Right lung (tissue), 5 donors: ENCODE measurements around the gene SIPA1. TPM values are rescaled to one million over a fixed set of nuclear protein-coding genes. Genes with fewer than 3 reads are reported as not detected.

Experiments
- DNase-seq, 2 donors: peaks; one replicate each; pipeline ENCODE4 v3.0.0-alpha.2; 2013
- polyA plus RNA-seq, 5 donors: library from polyadenylated mRNA; unstranded; fragments of 120-200 nt; gene quantifications; one replicate each; pipeline versions ENCODE4 v1.2.1 to v1.2.3, GENCODE V29; 2013; ENCODE audit warnings: inconsistent platforms in 1 of 5, low replicate concordance in 1 of 5; ENCODE audit not compliant: insufficient read length in 5 of 5, insufficient read depth in 1 of 5

Gene SIPA1
- polyA plus RNA-seq, 5 donors: 32.6 to 55.0 (median 40.6) TPM

GRCh38 chr11:65607614-65608426 is 30.1 kb upstream of the SIPA1 start:
- no peak for DNase-seq

- DNase-seq: no peak
These were observed 28.7 kb upstream of the SIPA1 start for GRCh38 chr11:65609229-65609628.

GRCh38 chr11:65609665-65610064 is 28.2 kb upstream of the SIPA1 start:
- DNase-seq: no peak

- DNase-seq: no peak
These were observed 27.5 kb upstream of the SIPA1 start for GRCh38 chr11:65610404-65610803.

GRCh38 chr11:65611028-65611757 is 26.7 kb upstream of the SIPA1 start:
- no peak for DNase-seq

GRCh38 chr11:65611758-65612603 is 25.9 kb upstream of the SIPA1 start:
- no peak for DNase-seq

GRCh38 chr11:65612691-65613090 is 25.2 kb upstream of the SIPA1 start:
- no peak for DNase-seq

- DNase-seq: no peak
These were observed 24.6 kb upstream of the SIPA1 start for GRCh38 chr11:65613091-65613928.

GRCh38 chr11:65615229-65615949 is 22.5 kb upstream of the SIPA1 start, which contains the start of gene PCNX3:
PCNX3 (plus strand) TSS chr11:65615776; CDS start chr11:65616312, 536 bp downstream.
- DNase-seq: peak; percentile 100

GRCh38 chr11:65615950-65616574 is 21.8 kb upstream of the SIPA1 start:
- DNase-seq: no peak

GRCh38 chr11:65616575-65617001 is 21.3 kb upstream of the SIPA1 start:
- no peak for DNase-seq

- no peak for DNase-seq
These were observed 20.6 kb upstream of the SIPA1 start for GRCh38 chr11:65617136-65617850.

GRCh38 chr11:65617990-65618751 is 19.7 kb upstream of the SIPA1 start:
- DNase-seq: no peak

GRCh38 chr11:65618763-65619162 is 19.1 kb upstream of the SIPA1 start:
- no peak for DNase-seq

- DNase-seq: no peak
These were observed 18.5 kb upstream of the SIPA1 start for GRCh38 chr11:65619281-65619928.

GRCh38 chr11:65620666-65621065 is 17.2 kb upstream of the SIPA1 start:
- DNase-seq: no peak

- no peak for DNase-seq
These were observed 16.4 kb upstream of the SIPA1 start for GRCh38 chr11:65621460-65621859.

- DNase-seq: no peak
These were observed 15.9 kb upstream of the SIPA1 start for GRCh38 chr11:65622011-65622410.
